ENCODE measurements around the gene CD99L2.

CD99L2 gene

GRCh38 chrX:150772150-150772970, 126.1 kb downstream of the CD99L2 start:
- H3K4me3 ChIP-seq (ENCODE audit: low read length), result no peak overlapping the region
- no peaks in the 10 kb centered on the region for H3K27me3 ChIP-seq (ENCODE audit: control insufficient read depth, insufficient read depth, low read length)
- H3K36me3 ChIP-seq (ENCODE audit: control insufficient read depth, insufficient read depth, low read length), result no peaks in the 10 kb centered on the region
- no peak overlapping the region for H3K27ac ChIP-seq (ENCODE audit: low read depth, low read length)
- no peak overlapping the region for H3K9ac ChIP-seq (ENCODE audit: low read length)
- H3K4me1 ChIP-seq (ENCODE audit: control insufficient read depth, insufficient read depth, low read length), result no peaks in the 10 kb centered on the region

GRCh38 chrX:150771116-150771515, 127.4 kb downstream of the CD99L2 start:
- H3K27ac ChIP-seq (ENCODE audit: low read depth, low read length), result no peak overlapping the region
- H3K4me1 ChIP-seq (ENCODE audit: control insufficient read depth, insufficient read depth, low read length), result no peaks in the 10 kb centered on the region
- no peaks in the 10 kb centered on the region for H3K36me3 ChIP-seq (ENCODE audit: control insufficient read depth, insufficient read depth, low read length)
- H3K27me3 ChIP-seq (ENCODE audit: control insufficient read depth, insufficient read depth, low read length), result no peaks in the 10 kb centered on the region
- no peak overlapping the region for H3K9ac ChIP-seq (ENCODE audit: low read length)
- no peak overlapping the region for H3K4me3 ChIP-seq (ENCODE audit: low read length)

DNA sequence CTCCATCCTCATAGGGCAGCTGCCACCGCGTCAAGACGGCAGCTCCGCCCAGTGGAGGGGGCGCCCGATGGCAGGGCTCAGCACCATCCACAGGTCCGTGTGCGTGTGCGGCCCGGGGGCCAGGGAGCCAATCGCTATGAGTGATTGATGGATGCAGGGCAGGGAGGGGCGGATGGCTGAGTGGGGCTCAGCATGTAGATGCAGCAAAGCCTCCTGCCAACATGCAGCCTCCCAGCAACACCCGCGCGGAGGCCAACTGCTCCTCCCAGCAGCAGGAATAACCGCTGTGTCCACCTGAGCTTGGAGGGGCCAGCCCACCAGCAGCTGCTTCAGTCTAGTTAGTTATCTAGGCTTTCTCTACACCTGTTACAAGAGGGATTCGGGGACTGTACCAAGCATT, 127.8 kb downstream of the CD99L2 start:
- H3K4me3 ChIP-seq (ENCODE audit: low read length), result no peak overlapping the region
- H3K27ac ChIP-seq (ENCODE audit: low read depth, low read length), result no peak overlapping the region
- no peaks in the 10 kb centered on the region for H3K4me1 ChIP-seq (ENCODE audit: control insufficient read depth, insufficient read depth, low read length)
- no peaks in the 10 kb centered on the region for H3K36me3 ChIP-seq (ENCODE audit: control insufficient read depth, insufficient read depth, low read length)
- no peak overlapping the region for H3K9ac ChIP-seq (ENCODE audit: low read length)
- no peaks in the 10 kb centered on the region for H3K27me3 ChIP-seq (ENCODE audit: control insufficient read depth, insufficient read depth, low read length)

- H3K27me3 ChIP-seq (ENCODE audit: control insufficient read depth, insufficient read depth, low read length), result no peaks in the 10 kb centered on the region
- no peak overlapping the region for H3K27ac ChIP-seq (ENCODE audit: low read depth, low read length)
- no peak overlapping the region for H3K4me3 ChIP-seq (ENCODE audit: low read length)
- H3K36me3 ChIP-seq (ENCODE audit: control insufficient read depth, insufficient read depth, low read length), result no peaks in the 10 kb centered on the region
- H3K4me1 ChIP-seq (ENCODE audit: control insufficient read depth, insufficient read depth, low read length), result no peaks in the 10 kb centered on the region
- no peak overlapping the region for H3K9ac ChIP-seq (ENCODE audit: low read length)
Measured at GRCh38 chrX:150769408-150769807, 129.1 kb downstream of the CD99L2 start.

DNA sequence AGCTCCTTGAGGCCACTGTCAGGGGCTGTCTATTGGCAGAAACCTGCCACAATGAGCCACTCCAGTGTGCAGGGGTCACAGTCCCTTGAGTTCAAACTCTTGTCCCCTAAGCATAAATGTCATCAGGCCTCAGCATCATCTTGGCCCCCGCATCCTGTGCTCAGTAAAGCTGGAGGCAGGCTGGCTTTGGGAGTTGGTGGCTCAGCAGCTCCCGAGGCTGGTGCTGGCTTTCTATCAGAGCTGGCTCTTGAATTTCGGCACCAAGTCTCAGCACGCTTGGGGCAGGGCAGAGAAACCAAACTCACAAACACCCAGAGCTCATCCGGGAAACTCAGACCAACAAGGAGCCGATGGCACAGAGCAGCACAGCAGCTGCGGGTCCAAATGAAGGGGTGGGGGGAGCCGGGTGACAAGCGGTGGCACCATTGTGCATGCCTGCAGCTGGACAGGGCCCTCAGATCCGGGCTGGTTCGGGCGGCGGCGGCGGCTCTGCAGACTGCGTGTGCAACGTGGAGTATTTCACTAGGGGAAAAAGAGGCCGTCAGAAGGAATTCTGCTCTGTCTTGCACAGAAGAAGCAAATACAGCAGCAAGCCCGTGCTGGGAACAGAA, 129.8 kb downstream of the CD99L2 start:
- no peak overlapping the region for H3K27ac ChIP-seq (ENCODE audit: low read depth, low read length)
- H3K4me1 ChIP-seq (ENCODE audit: control insufficient read depth, insufficient read depth, low read length), result no peaks in the 10 kb centered on the region
- no peak overlapping the region for H3K4me3 ChIP-seq (ENCODE audit: low read length)
- no peak overlapping the region for H3K9ac ChIP-seq (ENCODE audit: low read length)
- no peaks in the 10 kb centered on the region for H3K27me3 ChIP-seq (ENCODE audit: control insufficient read depth, insufficient read depth, low read length)
- no peaks in the 10 kb centered on the region for H3K36me3 ChIP-seq (ENCODE audit: control insufficient read depth, insufficient read depth, low read length)

GRCh38 chrX:150768132-150768485, 130.4 kb downstream of the CD99L2 start:
- H3K36me3 ChIP-seq (ENCODE audit: control insufficient read depth, insufficient read depth, low read length), result no peaks in the 10 kb centered on the region
- H3K4me3 ChIP-seq (ENCODE audit: low read length), result no peak overlapping the region
- no peak overlapping the region for H3K9ac ChIP-seq (ENCODE audit: low read length)
- H3K4me1 ChIP-seq (ENCODE audit: control insufficient read depth, insufficient read depth, low read length), result no peaks in the 10 kb centered on the region
- no peak overlapping the region for H3K27ac ChIP-seq (ENCODE audit: low read depth, low read length)
- no peaks in the 10 kb centered on the region for H3K27me3 ChIP-seq (ENCODE audit: control insufficient read depth, insufficient read depth, low read length)

- Histone ChIP-seq H3K9ac (ENCODE audit: low read length) (no peak overlapping the region), H3K4me1 (ENCODE audit: control insufficient read depth, insufficient read depth, low read length) (no peaks in the 10 kb centered on the region), H3K4me3 (ENCODE audit: low read length) (no peak overlapping the region), H3K27me3 (ENCODE audit: control insufficient read depth, insufficient read depth, low read length) (no peaks in the 10 kb centered on the region), H3K36me3 (ENCODE audit: control insufficient read depth, insufficient read depth, low read length) (no peaks in the 10 kb centered on the region), H3K27ac (ENCODE audit: low read depth, low read length) (no peak overlapping the region)
Measured at GRCh38 chrX:150767475-150768131, 130.9 kb downstream of the CD99L2 start.

DNA sequence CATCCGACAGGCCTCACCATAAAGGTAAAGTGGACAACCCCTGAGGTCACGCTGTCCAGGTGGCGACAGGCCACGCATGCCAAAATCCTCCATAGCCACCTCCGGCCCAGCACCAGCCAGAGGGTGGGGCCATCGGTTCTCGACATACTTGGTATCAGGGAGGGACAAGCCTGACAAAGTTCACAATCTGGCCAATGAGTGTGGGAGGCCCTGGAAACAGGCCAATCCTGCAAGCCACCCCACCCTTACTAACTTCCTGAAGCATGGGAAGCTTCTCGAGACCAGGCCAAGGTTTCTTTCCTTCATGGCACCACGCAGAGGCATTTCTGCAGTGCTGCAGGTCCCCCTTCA, 131.4 kb downstream of the CD99L2 start:
- Histone ChIP-seq H3K27me3 (ENCODE audit: control insufficient read depth, insufficient read depth, low read length) (no peaks in the 10 kb centered on the region), H3K4me3 (ENCODE audit: low read length) (no peak overlapping the region), H3K9ac (ENCODE audit: low read length) (no peak overlapping the region), H3K27ac (ENCODE audit: low read depth, low read length) (no peak overlapping the region), H3K36me3 (ENCODE audit: control insufficient read depth, insufficient read depth, low read length) (no peaks in the 10 kb centered on the region), H3K4me1 (ENCODE audit: control insufficient read depth, insufficient read depth, low read length) (no peaks in the 10 kb centered on the region)

DNA sequence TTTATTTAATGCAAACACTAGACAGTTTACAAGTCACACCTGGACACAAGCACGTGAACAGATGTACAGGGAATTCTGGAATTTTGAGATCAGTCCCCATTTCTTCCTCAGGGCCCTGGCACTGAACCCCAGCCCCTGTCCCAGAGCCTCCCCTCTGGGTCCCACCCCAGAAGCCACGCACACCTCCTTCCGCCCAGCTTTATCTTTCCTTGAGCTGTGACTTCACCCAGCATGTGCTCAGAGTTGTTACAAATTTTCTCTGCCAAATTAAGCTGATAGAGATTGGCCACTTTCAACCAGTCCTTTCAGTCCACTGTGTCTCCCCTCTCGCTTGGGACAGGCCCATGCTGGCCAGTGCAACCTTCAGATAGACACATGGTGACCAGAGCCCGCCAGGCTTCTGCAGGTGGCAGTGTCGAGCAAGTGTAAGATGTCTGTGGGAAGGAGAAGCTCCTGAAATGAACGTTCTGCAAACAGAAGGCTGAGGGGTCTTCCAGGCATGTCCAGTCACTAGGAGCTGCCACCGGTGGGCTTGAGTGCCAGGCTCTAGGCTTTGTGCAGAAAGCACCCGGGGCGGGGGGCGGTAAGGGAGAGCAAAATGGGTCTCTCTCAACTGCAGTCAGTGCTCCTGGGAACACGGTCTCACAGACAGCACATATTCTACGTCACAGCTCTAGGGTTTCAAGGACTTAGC, 132.0 kb downstream of the CD99L2 start:
- H3K9ac ChIP-seq (ENCODE audit: low read length), result no peak overlapping the region
- H3K36me3 ChIP-seq (ENCODE audit: control insufficient read depth, insufficient read depth, low read length), result no peaks in the 10 kb centered on the region
- H3K4me1 ChIP-seq (ENCODE audit: control insufficient read depth, insufficient read depth, low read length), result no peaks in the 10 kb centered on the region
- H3K27me3 ChIP-seq (ENCODE audit: control insufficient read depth, insufficient read depth, low read length), result no peaks in the 10 kb centered on the region
- no peak overlapping the region for H3K4me3 ChIP-seq (ENCODE audit: low read length)
- H3K27ac ChIP-seq (ENCODE audit: low read depth, low read length), result no peak overlapping the region

- no peaks in the 10 kb centered on the region for H3K36me3 ChIP-seq (ENCODE audit: control insufficient read depth, insufficient read depth, low read length)
- no peak overlapping the region for H3K27ac ChIP-seq (ENCODE audit: low read depth, low read length)
- no peaks in the 10 kb centered on the region for H3K4me1 ChIP-seq (ENCODE audit: control insufficient read depth, insufficient read depth, low read length)
- H3K9ac ChIP-seq (ENCODE audit: low read length), result no peak overlapping the region
- no peaks in the 10 kb centered on the region for H3K27me3 ChIP-seq (ENCODE audit: control insufficient read depth, insufficient read depth, low read length)
- H3K4me3 ChIP-seq (ENCODE audit: low read length), result no peak overlapping the region
Measured at GRCh38 chrX:150765782-150766350, 132.6 kb downstream of the CD99L2 start.

DNA sequence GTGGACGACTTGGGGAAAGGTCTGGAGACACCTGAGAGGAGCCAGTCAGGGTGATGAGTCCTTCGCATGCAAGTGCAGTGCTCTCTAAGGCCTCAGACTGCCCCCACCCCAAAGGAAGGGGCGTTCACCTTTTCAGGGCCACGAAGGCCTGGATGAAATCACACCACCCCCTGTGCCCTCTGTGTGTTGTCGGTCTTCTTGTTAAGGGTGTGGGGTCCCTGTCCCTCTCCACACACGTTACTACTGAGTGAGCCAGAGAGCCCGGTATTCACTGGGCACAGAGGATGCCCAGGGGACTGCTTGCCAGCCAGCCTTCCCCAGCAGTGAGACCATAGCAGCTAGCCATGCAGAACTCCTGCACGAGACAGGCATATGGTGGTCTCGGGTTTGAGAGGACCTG, 133.2 kb downstream of the CD99L2 start:
- H3K27ac ChIP-seq (ENCODE audit: low read depth, low read length), result no peak overlapping the region
- no peaks in the 10 kb centered on the region for H3K27me3 ChIP-seq (ENCODE audit: control insufficient read depth, insufficient read depth, low read length)
- no peaks in the 10 kb centered on the region for H3K36me3 ChIP-seq (ENCODE audit: control insufficient read depth, insufficient read depth, low read length)
- no peak overlapping the region for H3K4me3 ChIP-seq (ENCODE audit: low read length)
- H3K4me1 ChIP-seq (ENCODE audit: control insufficient read depth, insufficient read depth, low read length), result no peaks in the 10 kb centered on the region
- no peak overlapping the region for H3K9ac ChIP-seq (ENCODE audit: low read length)

GRCh38 chrX:150763810-150764209, 134.7 kb downstream of the CD99L2 start:
- no peaks in the 10 kb centered on the region for H3K27me3 ChIP-seq (ENCODE audit: control insufficient read depth, insufficient read depth, low read length)
- no peaks in the 10 kb centered on the region for H3K36me3 ChIP-seq (ENCODE audit: control insufficient read depth, insufficient read depth, low read length)
- no peak overlapping the region for H3K9ac ChIP-seq (ENCODE audit: low read length)
- no peak overlapping the region for H3K27ac ChIP-seq (ENCODE audit: low read depth, low read length)
- no peak overlapping the region for H3K4me3 ChIP-seq (ENCODE audit: low read length)
- H3K4me1 ChIP-seq (ENCODE audit: control insufficient read depth, insufficient read depth, low read length), result no peaks in the 10 kb centered on the region

Data from rectal smooth muscle tissue (tissue), 1 donor.